ENCODE results near the gene COX19. TPM values are rescaled to one million over a fixed set of nuclear protein-coding genes. Genes with fewer than 3 reads are reported as not detected.

The COX19 gene
- total RNA-seq (2022; extraction: Qiagen RNA extraction; ENCODE audit: low read depth), result 5.5 to 6.8 TPM (median 5.9 TPM) in 5 replicates

DNA sequence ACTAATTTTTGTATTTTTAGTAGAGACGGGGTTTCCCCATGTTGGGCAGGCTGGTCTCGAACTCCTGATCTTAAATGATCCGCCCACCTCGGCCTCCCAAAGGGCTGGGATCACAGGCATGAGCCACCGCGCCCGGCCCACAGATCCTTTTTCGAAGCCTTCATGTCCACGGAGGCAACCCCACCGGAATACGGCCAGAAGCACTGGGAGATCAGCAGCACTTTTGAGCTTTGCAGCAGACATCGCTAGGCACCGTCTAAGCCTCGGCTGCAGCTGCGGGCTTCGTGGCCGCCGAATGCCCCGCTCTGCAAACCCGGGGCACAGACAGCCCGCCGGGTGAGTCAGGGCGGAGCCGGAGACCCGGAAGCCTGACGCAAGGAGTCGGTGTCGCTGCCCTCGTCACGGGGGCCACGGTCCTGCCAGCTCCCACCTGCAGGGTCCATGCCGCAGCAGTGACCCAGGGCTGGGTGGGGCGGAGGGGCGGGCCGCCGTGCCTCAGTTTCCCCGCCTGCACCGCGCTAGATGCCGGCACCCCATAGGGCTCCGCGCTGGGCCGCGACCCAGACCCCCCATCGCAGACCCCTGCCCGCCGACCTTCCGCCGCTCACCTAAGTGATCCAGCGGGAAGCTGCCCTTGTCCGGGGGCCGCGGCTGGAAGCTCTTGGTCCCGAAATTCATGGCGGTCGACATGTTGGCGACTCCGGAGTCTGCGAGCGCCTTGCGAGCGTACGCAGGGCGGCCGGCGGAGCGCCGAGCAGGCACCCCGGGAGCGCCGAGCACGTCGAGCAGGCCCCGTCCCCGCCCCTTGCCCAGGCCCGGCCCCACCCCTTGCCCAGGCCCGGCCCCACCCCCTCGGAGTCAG, at the start of gene COX19:
Gene COX19 (minus strand): TSS at position 730 of the 862 bp plus-strand sequence. CDS start 40 bp downstream, at position 690.

GRCh38 chr7:983004-983615, 7.8 kb upstream of the COX19 start, which contains the start of gene CYP2W1:
CYP2W1 (plus strand) TSS chr7:983181; CDS start chr7:983212, 31 bp downstream.

DNA sequence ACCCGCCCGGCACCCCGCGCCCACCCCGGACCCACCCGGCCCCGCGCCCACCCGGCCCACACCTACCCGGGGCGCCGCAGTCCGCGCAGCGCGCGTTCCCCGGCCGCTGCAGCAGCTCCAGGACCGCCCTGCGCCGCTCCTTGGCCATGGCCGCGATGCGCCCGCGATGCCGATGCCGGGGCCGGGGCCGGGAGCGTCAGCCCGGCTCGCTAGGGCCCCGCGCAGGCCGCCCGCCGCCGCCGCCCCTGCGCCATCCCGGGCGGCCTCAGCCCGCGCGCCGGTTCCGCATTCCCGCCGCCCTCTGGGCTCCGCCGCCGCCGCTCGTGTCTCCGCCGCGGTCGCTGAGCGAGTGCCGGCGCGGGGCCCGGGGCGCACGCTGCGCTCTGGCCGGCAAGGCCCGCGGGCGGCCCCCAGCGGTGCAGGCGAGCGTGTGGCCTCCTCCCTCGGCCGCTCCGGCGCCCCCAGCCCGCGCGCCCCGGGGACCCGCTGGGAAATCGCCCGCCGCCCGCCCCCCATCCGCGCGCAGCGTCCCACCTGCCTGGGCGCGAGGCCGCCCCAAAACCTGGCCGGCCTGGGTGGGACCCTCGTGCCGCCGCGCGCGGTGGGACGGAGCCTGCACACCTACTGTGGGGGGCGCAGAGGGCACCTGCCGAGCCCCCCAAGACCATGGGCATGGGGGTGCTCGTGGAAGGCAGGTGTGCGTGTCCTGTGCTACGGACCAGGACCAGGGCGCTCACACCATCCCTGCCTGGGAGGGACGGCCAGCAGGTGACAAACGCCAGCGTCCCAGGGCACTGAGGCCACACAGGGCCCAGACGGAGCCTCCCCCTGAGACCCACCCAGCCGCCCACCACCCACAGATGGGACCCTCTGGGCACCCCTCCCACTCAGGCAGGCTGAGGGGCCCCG, 20.8 kb downstream of the COX19 start, which contains the start of gene ADAP1:
Gene ADAP1 (minus strand): TSS at position 351 of the 909 bp plus-strand sequence. CDS start 203 bp downstream, at position 148.

Other genes with a start within 250 kb of the COX19 start
- 36.2 to 54.6 TPM (median 45.3 TPM) in 5 replicates for gene DNAAF5, start 248.8 kb downstream of the COX19 start, total RNA-seq (2022; extraction: Qiagen RNA extraction; ENCODE audit: low read depth)
- 23.6 to 28.6 TPM (median 27.1 TPM) in 5 replicates for gene PRKAR1B, start 248.3 kb downstream of the COX19 start, total RNA-seq (2022; extraction: Qiagen RNA extraction; ENCODE audit: low read depth)
- gene SUN1, start 143.1 kb downstream of the COX19 start, total RNA-seq (2022; extraction: Qiagen RNA extraction; ENCODE audit: low read depth), result 82.0 to 101 TPM (median 95.8 TPM) in 5 replicates
- gene GET4, start 99.0 kb downstream of the COX19 start, total RNA-seq (2022; extraction: Qiagen RNA extraction; ENCODE audit: low read depth), result 38.2 to 65.9 TPM (median 53.4 TPM) in 5 replicates
- 3.8 to 5.7 TPM (median 4.1 TPM) in 5 replicates for gene ADAP1, start 20.9 kb downstream of the COX19 start, total RNA-seq (2022; extraction: Qiagen RNA extraction; ENCODE audit: low read depth)
- 0.03 to 0.11 TPM in 2 of 5 replicates, not detected in the others for gene CYP2W1, start 7.6 kb upstream of the COX19 start, total RNA-seq (2022; extraction: Qiagen RNA extraction; ENCODE audit: low read depth)
- 2.0 to 2.3 TPM (median 2.1 TPM) in 5 replicates for gene GPR146, start 69.0 kb upstream of the COX19 start, total RNA-seq (2022; extraction: Qiagen RNA extraction; ENCODE audit: low read depth)
- gene GPER1, start 112.6 kb upstream of the COX19 start, total RNA-seq (2022; extraction: Qiagen RNA extraction; ENCODE audit: low read depth), result 0.64 to 1.1 TPM (median 0.79 TPM) in 5 replicates
- gene ZFAND2A, start 184.6 kb upstream of the COX19 start, total RNA-seq (2022; extraction: Qiagen RNA extraction; ENCODE audit: low read depth), result 51.4 to 65.0 TPM (median 61.0 TPM) in 5 replicates